ENCODE data around the gene SLC2A6. TPM values are rescaled to one million over a fixed set of nuclear protein-coding genes. Genes with fewer than 3 reads are reported as not detected.
A peak's percentile ranks its signal among the peaks of the same experiment; 100 is the strongest.

Gene SLC2A6
- polyA plus RNA-seq, 1 of the 3 experiments (the other 2 are of a cell fraction), result 5.2 TPM

DNA sequence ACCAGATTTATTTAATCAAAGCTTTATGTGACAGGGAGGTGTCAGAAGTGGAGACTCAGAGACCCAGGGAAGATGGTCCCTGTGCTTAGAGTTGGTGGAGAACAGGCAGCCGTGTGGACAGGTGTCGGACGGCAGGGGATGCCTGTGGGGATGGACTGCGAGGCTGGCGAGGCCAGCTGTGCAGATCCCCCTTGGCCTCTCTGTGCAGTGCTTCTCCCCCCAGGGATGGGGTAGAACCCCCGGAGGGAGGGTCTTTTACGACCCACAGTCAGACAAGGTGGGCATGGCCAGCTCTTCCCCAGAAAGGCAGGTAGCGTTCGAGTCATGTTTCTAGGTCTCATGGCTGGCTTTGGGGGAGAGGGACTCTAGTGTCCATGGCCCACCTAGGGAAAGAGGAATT is 4.7 kb upstream of the SLC2A6 start (continued):
- TF ChIP-seq, protein P1, sequence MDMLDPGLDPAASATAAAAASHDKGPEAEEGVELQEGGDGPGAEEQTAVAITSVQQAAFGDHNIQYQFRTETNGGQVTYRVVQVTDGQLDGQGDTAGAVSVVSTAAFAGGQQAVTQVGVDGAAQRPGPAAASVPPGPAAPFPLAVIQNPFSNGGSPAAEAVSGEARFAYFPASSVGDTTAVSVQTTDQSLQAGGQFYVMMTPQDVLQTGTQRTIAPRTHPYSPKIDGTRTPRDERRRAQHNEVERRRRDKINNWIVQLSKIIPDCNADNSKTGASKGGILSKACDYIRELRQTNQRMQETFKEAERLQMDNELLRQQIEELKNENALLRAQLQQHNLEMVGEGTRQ (IDR thresholded peaks at IDR 0.05; ENCODE audit: borderline replicate concordance, low read depth, low read length), result no peak
- TF ChIP-seq RXRA (IDR thresholded peaks at IDR 0.05; ENCODE audit: borderline replicate concordance, low read depth) (no peak), TAF1 (IDR thresholded peaks at IDR 0.05; ENCODE audit: borderline replicate concordance, low read depth, low read length) (no peak), CHD2 (IDR thresholded peaks at IDR 0.05; ENCODE audit: low read length, partially characterized antibody) (no peak), NRF1 (IDR thresholded peaks at IDR 0.05; ENCODE audit: low read depth, low read length) (no peak), SMC3 (IDR thresholded peaks at IDR 0.05; ENCODE audit: low read depth, low read length) (no peak), YY1 (IDR thresholded peaks at IDR 0.05; ENCODE audit: low read depth) (no peak)
- TF ChIP-seq, protein P2, sequence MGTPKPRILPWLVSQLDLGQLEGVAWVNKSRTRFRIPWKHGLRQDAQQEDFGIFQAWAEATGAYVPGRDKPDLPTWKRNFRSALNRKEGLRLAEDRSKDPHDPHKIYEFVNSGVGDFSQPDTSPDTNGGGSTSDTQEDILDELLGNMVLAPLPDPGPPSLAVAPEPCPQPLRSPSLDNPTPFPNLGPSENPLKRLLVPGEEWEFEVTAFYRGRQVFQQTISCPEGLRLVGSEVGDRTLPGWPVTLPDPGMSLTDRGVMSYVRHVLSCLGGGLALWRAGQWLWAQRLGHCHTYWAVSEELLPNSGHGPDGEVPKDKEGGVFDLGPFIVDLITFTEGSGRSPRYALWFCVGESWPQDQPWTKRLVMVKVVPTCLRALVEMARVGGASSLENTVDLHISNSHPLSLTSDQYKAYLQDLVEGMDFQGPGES (IDR thresholded peaks at IDR 0.05; ENCODE audit: low read depth, low read length), result no peak
- TF ChIP-seq, protein P3, sequence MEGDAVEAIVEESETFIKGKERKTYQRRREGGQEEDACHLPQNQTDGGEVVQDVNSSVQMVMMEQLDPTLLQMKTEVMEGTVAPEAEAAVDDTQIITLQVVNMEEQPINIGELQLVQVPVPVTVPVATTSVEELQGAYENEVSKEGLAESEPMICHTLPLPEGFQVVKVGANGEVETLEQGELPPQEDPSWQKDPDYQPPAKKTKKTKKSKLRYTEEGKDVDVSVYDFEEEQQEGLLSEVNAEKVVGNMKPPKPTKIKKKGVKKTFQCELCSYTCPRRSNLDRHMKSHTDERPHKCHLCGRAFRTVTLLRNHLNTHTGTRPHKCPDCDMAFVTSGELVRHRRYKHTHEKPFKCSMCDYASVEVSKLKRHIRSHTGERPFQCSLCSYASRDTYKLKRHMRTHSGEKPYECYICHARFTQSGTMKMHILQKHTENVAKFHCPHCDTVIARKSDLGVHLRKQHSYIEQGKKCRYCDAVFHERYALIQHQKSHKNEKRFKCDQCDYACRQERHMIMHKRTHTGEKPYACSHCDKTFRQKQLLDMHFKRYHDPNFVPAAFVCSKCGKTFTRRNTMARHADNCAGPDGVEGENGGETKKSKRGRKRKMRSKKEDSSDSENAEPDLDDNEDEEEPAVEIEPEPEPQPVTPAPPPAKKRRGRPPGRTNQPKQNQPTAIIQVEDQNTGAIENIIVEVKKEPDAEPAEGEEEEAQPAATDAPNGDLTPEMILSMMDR (IDR thresholded peaks at IDR 0.05), result no peak

DNA sequence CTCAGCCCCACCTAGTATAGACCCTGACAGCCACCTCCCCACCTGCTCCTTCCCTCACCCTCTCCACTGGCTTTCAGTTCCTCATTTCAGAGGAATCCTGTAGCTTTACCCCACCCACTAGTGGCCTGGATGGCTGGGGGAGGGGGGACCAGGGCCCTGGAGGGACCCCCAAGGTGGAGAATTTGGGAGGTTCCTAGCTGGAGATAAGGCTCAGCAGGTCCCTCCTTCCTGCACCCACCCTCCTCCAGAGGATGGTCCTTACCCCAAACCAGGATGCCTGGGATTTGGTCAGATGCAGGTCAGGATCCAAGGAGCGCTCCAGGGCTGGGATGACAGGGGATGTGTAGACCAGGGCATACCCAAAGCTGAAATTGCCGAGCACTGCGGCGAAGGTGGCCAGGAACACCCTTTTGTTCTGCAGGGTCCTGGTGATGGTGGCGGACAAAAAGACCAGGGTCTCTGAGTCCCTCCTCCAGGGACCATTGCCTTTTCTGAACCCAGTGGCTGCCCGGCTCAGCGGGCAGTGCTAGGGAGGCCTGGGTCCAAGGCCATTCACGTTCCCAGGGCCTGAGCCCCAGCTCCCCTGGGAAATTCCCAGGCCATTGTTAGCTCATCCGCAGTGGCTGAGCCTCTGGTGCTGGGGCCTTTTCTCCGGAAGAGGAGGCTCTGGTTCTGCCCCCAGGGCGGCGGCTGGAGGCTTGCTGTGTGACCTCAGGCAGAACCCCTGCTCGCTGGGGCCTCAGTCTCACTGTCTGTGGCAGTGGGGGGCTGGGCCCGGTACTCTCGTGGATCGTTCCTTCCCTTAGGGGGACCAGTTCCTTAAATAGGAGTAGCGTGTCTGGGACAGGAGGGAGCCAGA is 678 bp downstream of the SLC2A6 start:
- H3K4me3 ChIP-seq (ENCODE audit: low read depth in 2 of 2, low read length in 1 of 2), result peak overlapping the region; percentile 66 to 84
- 48% methylated on average over 10 of the region's 17 CpGs for WGBS (ENCODE audit: low lambda C conversion rate)
- H2AFZ ChIP-seq (ENCODE audit: low read depth), result peak overlapping the region; percentile 86
- peak overlapping the region; percentile 82 for H3K9ac ChIP-seq
- H3K27ac ChIP-seq (ENCODE audit: low read depth in 2 of 2, low read length in 1 of 2), result peak overlapping the region in 1 of 2 experiments; percentile 73; a peak in 2 of 4 replicates
- H3K36me3 ChIP-seq (replicated peaks in 1 of 2; ENCODE audit: control insufficient read depth in 1 of 2, insufficient read depth in 2 of 2, low read length in 1 of 2), result peaks cover 0 to 20% of the 10 kb centered on the region in 2 experiments
- H3K27me3 ChIP-seq (ENCODE audit: insufficient read depth), result no peaks in the 10 kb centered on the region
- H3K9me2 ChIP-seq, result no peaks in the 10 kb centered on the region
- ChIA-PET POLR2A (interaction anchor here (0.6 to 2.3 kb wide), 8 partner anchors 9 to 88 kb away, joined by 3 to 15 read pairs (median 4); partner anchors contain the start of gene CACFD1), CTCF (interaction anchor here (0.6 to 1.5 kb wide), 10 partner anchors 8 to 150 kb away, joined by 3 to 5 read pairs (median 3); partner anchors contain the start of genes SURF1 and SURF2)
- peaks cover 0 to 29% of the 10 kb centered on the region in 2 experiments; a peak in 1 of 4 replicates for H3K4me1 ChIP-seq (ENCODE audit: control insufficient read depth in 1 of 2, insufficient read depth in 2 of 2, low read depth in 1 of 2, low read length in 1 of 2)
- no peak for TF ChIP-seq RXRA (IDR thresholded peaks at IDR 0.05; ENCODE audit: borderline replicate concordance, low read depth)
- TF ChIP-seq, protein P4, sequence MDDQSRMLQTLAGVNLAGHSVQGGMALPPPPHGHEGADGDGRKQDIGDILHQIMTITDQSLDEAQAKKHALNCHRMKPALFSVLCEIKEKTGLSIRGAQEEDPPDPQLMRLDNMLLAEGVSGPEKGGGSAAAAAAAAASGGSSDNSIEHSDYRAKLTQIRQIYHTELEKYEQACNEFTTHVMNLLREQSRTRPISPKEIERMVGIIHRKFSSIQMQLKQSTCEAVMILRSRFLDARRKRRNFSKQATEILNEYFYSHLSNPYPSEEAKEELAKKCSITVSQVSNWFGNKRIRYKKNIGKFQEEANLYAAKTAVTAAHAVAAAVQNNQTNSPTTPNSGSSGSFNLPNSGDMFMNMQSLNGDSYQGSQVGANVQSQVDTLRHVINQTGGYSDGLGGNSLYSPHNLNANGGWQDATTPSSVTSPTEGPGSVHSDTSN (IDR thresholded peaks at IDR 0.05), result no peak
- TF ChIP-seq NFIC (IDR thresholded peaks at IDR 0.05; ENCODE audit: borderline replicate concordance), result no peak
- TF ChIP-seq, protein P5, sequence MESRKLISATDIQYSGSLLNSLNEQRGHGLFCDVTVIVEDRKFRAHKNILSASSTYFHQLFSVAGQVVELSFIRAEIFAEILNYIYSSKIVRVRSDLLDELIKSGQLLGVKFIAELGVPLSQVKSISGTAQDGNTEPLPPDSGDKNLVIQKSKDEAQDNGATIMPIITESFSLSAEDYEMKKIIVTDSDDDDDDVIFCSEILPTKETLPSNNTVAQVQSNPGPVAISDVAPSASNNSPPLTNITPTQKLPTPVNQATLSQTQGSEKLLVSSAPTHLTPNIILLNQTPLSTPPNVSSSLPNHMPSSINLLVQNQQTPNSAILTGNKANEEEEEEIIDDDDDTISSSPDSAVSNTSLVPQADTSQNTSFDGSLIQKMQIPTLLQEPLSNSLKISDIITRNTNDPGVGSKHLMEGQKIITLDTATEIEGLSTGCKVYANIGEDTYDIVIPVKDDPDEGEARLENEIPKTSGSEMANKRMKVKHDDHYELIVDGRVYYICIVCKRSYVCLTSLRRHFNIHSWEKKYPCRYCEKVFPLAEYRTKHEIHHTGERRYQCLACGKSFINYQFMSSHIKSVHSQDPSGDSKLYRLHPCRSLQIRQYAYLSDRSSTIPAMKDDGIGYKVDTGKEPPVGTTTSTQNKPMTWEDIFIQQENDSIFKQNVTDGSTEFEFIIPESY (IDR thresholded peaks at IDR 0.05; ENCODE audit: borderline replicate concordance, low read depth), result no peak
- TF ChIP-seq NRF1 (IDR thresholded peaks at IDR 0.05; ENCODE audit: low read depth, low read length), result no peak
- TF ChIP-seq YY1 (IDR thresholded peaks at IDR 0.05; ENCODE audit: low read depth), result no peak
- TF ChIP-seq, protein P6, sequence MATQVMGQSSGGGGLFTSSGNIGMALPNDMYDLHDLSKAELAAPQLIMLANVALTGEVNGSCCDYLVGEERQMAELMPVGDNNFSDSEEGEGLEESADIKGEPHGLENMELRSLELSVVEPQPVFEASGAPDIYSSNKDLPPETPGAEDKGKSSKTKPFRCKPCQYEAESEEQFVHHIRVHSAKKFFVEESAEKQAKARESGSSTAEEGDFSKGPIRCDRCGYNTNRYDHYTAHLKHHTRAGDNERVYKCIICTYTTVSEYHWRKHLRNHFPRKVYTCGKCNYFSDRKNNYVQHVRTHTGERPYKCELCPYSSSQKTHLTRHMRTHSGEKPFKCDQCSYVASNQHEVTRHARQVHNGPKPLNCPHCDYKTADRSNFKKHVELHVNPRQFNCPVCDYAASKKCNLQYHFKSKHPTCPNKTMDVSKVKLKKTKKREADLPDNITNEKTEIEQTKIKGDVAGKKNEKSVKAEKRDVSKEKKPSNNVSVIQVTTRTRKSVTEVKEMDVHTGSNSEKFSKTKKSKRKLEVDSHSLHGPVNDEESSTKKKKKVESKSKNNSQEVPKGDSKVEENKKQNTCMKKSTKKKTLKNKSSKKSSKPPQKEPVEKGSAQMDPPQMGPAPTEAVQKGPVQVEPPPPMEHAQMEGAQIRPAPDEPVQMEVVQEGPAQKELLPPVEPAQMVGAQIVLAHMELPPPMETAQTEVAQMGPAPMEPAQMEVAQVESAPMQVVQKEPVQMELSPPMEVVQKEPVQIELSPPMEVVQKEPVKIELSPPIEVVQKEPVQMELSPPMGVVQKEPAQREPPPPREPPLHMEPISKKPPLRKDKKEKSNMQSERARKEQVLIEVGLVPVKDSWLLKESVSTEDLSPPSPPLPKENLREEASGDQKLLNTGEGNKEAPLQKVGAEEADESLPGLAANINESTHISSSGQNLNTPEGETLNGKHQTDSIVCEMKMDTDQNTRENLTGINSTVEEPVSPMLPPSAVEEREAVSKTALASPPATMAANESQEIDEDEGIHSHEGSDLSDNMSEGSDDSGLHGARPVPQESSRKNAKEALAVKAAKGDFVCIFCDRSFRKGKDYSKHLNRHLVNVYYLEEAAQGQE (IDR thresholded peaks at IDR 0.05; ENCODE audit: low read depth, low read length), result no peak
- TF ChIP-seq, protein P7, sequence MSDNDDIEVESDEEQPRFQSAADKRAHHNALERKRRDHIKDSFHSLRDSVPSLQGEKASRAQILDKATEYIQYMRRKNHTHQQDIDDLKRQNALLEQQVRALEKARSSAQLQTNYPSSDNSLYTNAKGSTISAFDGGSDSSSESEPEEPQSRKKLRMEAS (IDR thresholded peaks at IDR 0.05; ENCODE audit: low read depth), result no peak
- peak overlapping the region; percentile 98 for H3K4me2 ChIP-seq
- peaks cover 12% of the 10 kb centered on the region; the same call in 1 of the 2 replicates for H3K79me2 ChIP-seq (ENCODE audit: insufficient read depth)
- no peaks in the 10 kb centered on the region for H3K9me3 ChIP-seq
- DNase-seq, result no peak
- no peaks in the 10 kb centered on the region for H3F3A ChIP-seq (replicated peaks; ENCODE audit: insufficient read depth)
- H4K20me1 ChIP-seq (ENCODE audit: insufficient read depth), result no peaks in the 10 kb centered on the region

Data from SK-N-SH (cell line).